Heart right ventricle (tissue), 16 donors: ENCODE results near the gene COL23A1. TPM values are rescaled to one million over a fixed set of nuclear protein-coding genes. Genes with fewer than 3 reads are reported as not detected.

ENCODE experiments used
- ATAC-seq, 8 donors: fragments of 200-7000 bp; cut with Tn5 transposase; one replicate each; pipeline ENCODE4 v1.9.1; 2020; ENCODE audit warnings: mild to moderate bottlenecking in 8 of 8, moderate library complexity in 8 of 8, moderate number of reproducible peaks in 1 of 8
- DNase-seq, 2 donors: peaks; one replicate each; pipeline ENCODE4 v3.0.0-alpha.2; 2020
- H3K27ac ChIP-seq, 10 donors: fragments of 200-600 bp; sonication (generic) in 2 of 10; one replicate each; pipeline versions ENCODE4 v1.5.0 to v1.8.0; 2020 to 2022; ENCODE audit warnings: mild to moderate bottlenecking in 3 of 10
- H3K27me3 ChIP-seq, 7 donors: fragments of 200-600 bp; one replicate each; pipeline ENCODE4 v1.8.0; 2021 to 2022; ENCODE audit warnings: mild to moderate bottlenecking in 2 of 7
- H3K36me3 ChIP-seq, 9 donors: fragments of 200-600 bp; sonication (generic) in 1 of 9; one replicate each; pipeline versions ENCODE4 v1.5.0 to v1.8.0; 2020 to 2022; ENCODE audit warnings: mild to moderate bottlenecking in 2 of 9
- H3K4me1 ChIP-seq, 9 donors: fragments of 200-600 bp; sonication (generic) in 1 of 9; one replicate each; pipeline versions ENCODE4 v1.5.0 to v1.8.0; 2020 to 2022; ENCODE audit warnings: mild to moderate bottlenecking in 4 of 9
- H3K4me3 ChIP-seq, 10 donors: fragments of 200-600 bp; sonication (generic) in 2 of 10; one replicate each; pipeline versions ENCODE4 v1.5.0 to v1.8.0; 2020 to 2022; ENCODE audit warnings: mild to moderate bottlenecking in 7 of 10, moderate library complexity in 2 of 10
- H3K9me3 ChIP-seq, 11 donors: fragments of 200-600 bp in 10 of 11; sonication (generic) in 2 of 11; one replicate each; pipeline versions ENCODE4 v1.5.0 to v1.8.0; 2013 to 2022; ENCODE audit warnings: mild to moderate bottlenecking in 2 of 11, control low read depth in 1 of 11, moderate library complexity in 1 of 11
- CTCF ChIP-seq, 9 donors: fragments of 200-600 bp; sonication (generic) in 2 of 9; IDR thresholded peaks; one replicate each; pipeline versions ENCODE4 v1.5.0 to v1.8.0; 2021 to 2022; ENCODE audit warnings: antibody characterized with exemption in 9 of 9, mild to moderate bottlenecking in 5 of 9, moderate library complexity in 1 of 9
- WGBS, 2 donors: extraction: QIAGEN DNeasy Blood & Tissue Kit; methylation state at CpG; one replicate each; pipeline ENCODE4 v1.1.7; 2013; ENCODE audit warnings: inconsistent platforms in 1 of 2; 5-methylcytosine and 5-hydroxymethylcytosine counted together
- intact Hi-C, 10 donors: fragments of 100-400 bp; cut with DNase I; formaldehyde crosslinking; loops; one replicate each; pipeline versions ENCODE4 v1.11.1 to v1.14.2; 2022
- polyA plus RNA-seq, 2 donors: library from polyadenylated mRNA; stranded (reverse); fragments of 200-250 nt; gene quantifications; one replicate each; pipeline ENCODE4 v1.2.3, GENCODE V29; 2013
- total RNA-seq, 10 donors: library from RNA; stranded (reverse); fragmentation: NEBNext Ultra II Directional in 3 of 10; extraction: Animal tissue kit (Norgen Biotek cat#: 25700) in 3 of 10; gene quantifications; one replicate each; pipeline versions ENCODE4 v1.2.1 to v1.2.4, GENCODE V29; 2021 to 2023
- donor health status: Arrhythmogenic right ventricular cardiomyopathy.
- donor health status: ischemic (EF 13 %, LVEDD 7.1; RV severe dilation, severe dysfunction).
- donor health status: healthy with polysubstance abuse.
- donor health status: DM: no; HTN: yes; CAD: no.
- donor health status: DM: no; HTN: no; CAD: no.
- donor health status: ischemic (EF 25% LVEDD 6.9; RV normal size, moderate dysfunction).
- donor health status: ischemic (EF 25% LVEDD 5.7; RV mildly dilated, moderate dysfunction).
- donor health status: healthy.
- donor health status: DM: yes; HTN: yes; CAD: no.
- donor health status: Ischemic cardiomyopathy.
- donor health status: ischemic (EF 35%, LVEDD 5.7; RV mildly dilated, moderate dysfunction).
- donor health status: nonischemic (EF 11% LVEDD 7.7; RV severe dilation, severe dysfunction).
- donor health status: DM: yes; HTN: yes; CAD: no.
- donor health status: PGD.
- donor health status: ischemic (EF 29% LVEDD 5.4; RV normal size, mild dysfunction).
- donor health status: nonischemic (EF 23%, LVEDD 6.1; RV moderate dilation, normal function).

COL23A1 gene
- total and polyA plus RNA-seq, 12 donors: 8.9 to 29.0 (median 16.2) TPM

- DNase-seq (no peak), ATAC-seq (peak in 1 of 8 donors; percentile 37)
- WGBS, 2 donors: 66% methylated on average over 4 of the region's 4 CpGs
- Histone ChIP-seq H3K4me1 (peaks cover 0 to 6% (median 0%) of the 10 kb centered on the region in 9 donors), H3K9me3 (peaks cover 0 to 5% (median 0%) of the 10 kb centered on the region in 11 donors), H3K27me3 (peaks cover 0 to 6% (median 0%) of the 10 kb centered on the region in 7 donors), H3K4me3 (no peak overlapping the region), H3K36me3 (no peaks in the 10 kb centered on the region), H3K27ac (no peak overlapping the region)
- TF ChIP-seq CTCF (IDR thresholded peaks at IDR 0.05): no peak
- intact Hi-C loops: no loop called here
Measured at GRCh38 chr5:178413988-178414387, 176.2 kb downstream of the COL23A1 start.

- no peaks in the 10 kb centered on the region for H3K36me3 ChIP-seq
- no peak overlapping the region for H3K4me3 ChIP-seq
- intact Hi-C loops: no loop called here
- peaks cover 0 to 6% (median 0%) of the 10 kb centered on the region in 7 donors for H3K27me3 ChIP-seq
- ATAC-seq (no peak), DNase-seq (no peak)
- H3K27ac ChIP-seq: no peak overlapping the region
- no peak for TF ChIP-seq CTCF (IDR thresholded peaks at IDR 0.05)
- H3K9me3 ChIP-seq: peaks cover 0 to 26% (median 0%) of the 10 kb centered on the region in 11 donors
- peaks cover 0 to 6% (median 0%) of the 10 kb centered on the region in 9 donors for H3K4me1 ChIP-seq
- WGBS, 2 donors: 70 to 78% methylated on average over 2 of the region's 2 CpGs
Measured at GRCh38 chr5:178411083-178411482, 179.1 kb downstream of the COL23A1 start.

GRCh38 chr5:178407646-178408045 is 182.5 kb downstream of the COL23A1 start:
- Histone ChIP-seq H3K4me3 (no peak overlapping the region), H3K9me3 (peaks cover 0 to 26% (median 0%) of the 10 kb centered on the region in 11 donors), H3K4me1 (no peaks in the 10 kb centered on the region), H3K27ac (no peak overlapping the region), H3K27me3 (no peaks in the 10 kb centered on the region), H3K36me3 (no peaks in the 10 kb centered on the region)
- WGBS, 2 donors: 84 to 92% methylated on average over 2 of the region's 2 CpGs
- intact Hi-C loops: no loop called here
- no peak for TF ChIP-seq CTCF (IDR thresholded peaks at IDR 0.05)
- ATAC-seq: no peak
- DNase-seq: no peak

GRCh38 chr5:178404987-178405386 is 185.2 kb downstream of the COL23A1 start:
- DNase-seq (no peak), ATAC-seq (peak in 1 of 8 donors; percentile 20)
- no peak for TF ChIP-seq CTCF (IDR thresholded peaks at IDR 0.05)
- no peaks in the 10 kb centered on the region for H3K36me3 ChIP-seq
- H3K9me3 ChIP-seq: peaks cover 0 to 21% (median 0%) of the 10 kb centered on the region in 11 donors
- intact Hi-C loops: no loop called here
- H3K4me3 ChIP-seq: no peak overlapping the region
- no peaks in the 10 kb centered on the region for H3K4me1 ChIP-seq
- H3K27ac ChIP-seq: no peak overlapping the region
- 83 to 93% methylated on average over 8 of the region's 8 CpGs for WGBS, 2 donors
- peaks cover 0 to 8% (median 0%) of the 10 kb centered on the region in 7 donors for H3K27me3 ChIP-seq
